ENCODE measurements around the gene NACC2. TPM values are rescaled to one million over a fixed set of nuclear protein-coding genes. Genes with fewer than 3 reads are reported as not detected.

Gene NACC2
- polyA plus RNA-seq, 3 donors: 5.3 to 15.5 (median 9.1) TPM

- H3K27ac ChIP-seq (ENCODE audit: low read depth, low read length): no peak overlapping the region
- 28 to 31% (median 30%) methylated on average over 15 of the region's 15 CpGs for WGBS, 3 donors
Observed at GRCh38 chr9:136003411-136004218, 91.5 kb downstream of the NACC2 start.

DNA sequence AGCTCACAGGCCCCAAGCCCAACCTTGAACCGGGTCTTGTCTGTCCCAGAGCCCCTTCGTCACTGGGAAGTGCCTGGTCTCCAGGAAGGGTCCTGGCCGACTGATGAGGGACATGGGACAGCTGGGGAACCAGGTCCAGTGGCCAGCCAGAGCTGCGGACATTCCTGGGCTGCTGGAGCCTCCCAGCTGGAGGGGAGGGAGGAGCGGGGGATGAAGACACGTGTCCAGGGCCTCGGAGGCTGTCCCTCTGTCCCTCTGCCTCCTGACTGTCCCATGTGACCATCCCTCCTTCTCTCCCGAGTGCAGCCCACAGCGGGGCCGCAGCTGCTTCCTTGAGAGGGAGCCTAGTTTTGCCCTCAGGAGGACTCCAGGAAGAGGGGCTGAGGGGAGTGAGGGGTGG is 92.2 kb downstream of the NACC2 start:
- 44 to 53% (median 50%) methylated on average over 6 to 10 of the region's 10 CpGs for WGBS, 3 donors
- no peak overlapping the region for H3K27ac ChIP-seq (ENCODE audit: low read depth, low read length)

- 90 to 93% (median 92%) methylated on average over 11 of the region's 11 CpGs for WGBS, 3 donors
- H3K27ac ChIP-seq (ENCODE audit: low read depth, low read length): no peak overlapping the region
Observed at GRCh38 chr9:136002215-136002614, 92.9 kb downstream of the NACC2 start.

- WGBS, 3 donors: 60 to 74% (median 67%) methylated on average over 18 of the region's 18 CpGs
- H3K27ac ChIP-seq (ENCODE audit: low read depth, low read length): no peak overlapping the region
Observed at GRCh38 chr9:136001231-136001630, 93.9 kb downstream of the NACC2 start.

DNA sequence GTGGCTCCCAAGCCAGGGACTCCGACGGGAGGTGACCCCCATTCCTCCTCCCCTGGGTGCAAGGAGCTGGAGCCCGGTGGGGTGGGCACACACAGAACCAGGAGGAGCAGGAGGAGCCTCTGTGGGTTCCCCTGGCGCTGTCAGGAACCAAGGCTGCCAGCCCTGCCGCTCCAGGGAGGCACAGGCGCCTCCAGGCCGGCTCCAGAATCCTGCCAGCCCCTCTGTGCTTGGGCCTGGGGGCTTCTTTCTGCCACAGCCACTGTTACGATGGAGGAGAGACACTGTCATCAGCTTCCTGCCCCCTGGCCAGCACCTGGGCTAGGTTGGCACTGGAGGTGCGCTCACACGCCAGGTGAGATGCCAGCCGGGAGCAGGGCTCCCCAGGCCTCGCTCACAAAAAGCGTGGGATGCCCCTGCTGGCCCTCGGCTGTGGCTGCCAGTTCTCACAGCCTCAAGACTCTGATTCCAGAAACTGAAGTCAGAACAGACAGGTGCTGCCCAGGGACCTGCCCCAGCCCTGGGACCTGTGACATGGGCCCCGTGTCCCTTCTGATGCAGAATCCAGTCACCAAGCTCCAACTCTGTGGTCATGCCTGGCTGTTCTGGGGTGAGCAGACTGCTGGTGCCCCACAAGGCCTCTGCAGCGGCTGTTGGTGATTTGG is 96.5 kb downstream of the NACC2 start:
- WGBS, 3 donors: 90 to 93% (median 92%) methylated on average over 13 to 16 of the region's 16 CpGs

DNA sequence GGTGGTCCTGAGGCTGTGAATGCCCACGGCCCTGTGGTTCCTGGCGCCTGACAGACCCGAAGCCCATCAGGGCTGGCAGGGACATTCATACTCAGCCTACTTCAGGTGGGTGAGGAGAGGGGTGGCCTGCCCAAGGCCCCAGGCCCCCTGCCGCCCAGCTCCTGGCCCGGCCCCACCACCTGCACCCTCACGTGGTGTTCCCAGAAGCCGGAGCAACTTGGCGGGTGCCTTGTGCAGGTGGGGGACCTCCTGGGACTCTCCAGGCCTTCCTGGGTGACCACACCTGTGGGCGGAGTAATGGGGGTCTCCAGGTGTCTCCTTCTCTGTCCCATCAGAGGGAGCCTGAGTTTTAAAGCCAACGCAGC is 97.1 kb downstream of the NACC2 start:
- WGBS, 3 donors: 75 to 85% (median 76%) methylated on average over 10 of the region's 10 CpGs
- no peak overlapping the region for H3K27ac ChIP-seq (ENCODE audit: low read depth, low read length)

More for the DNA sequence above, 96.5 kb downstream of the NACC2 start:
- no peak overlapping the region for H3K27ac ChIP-seq (ENCODE audit: low read depth, low read length)

DNA sequence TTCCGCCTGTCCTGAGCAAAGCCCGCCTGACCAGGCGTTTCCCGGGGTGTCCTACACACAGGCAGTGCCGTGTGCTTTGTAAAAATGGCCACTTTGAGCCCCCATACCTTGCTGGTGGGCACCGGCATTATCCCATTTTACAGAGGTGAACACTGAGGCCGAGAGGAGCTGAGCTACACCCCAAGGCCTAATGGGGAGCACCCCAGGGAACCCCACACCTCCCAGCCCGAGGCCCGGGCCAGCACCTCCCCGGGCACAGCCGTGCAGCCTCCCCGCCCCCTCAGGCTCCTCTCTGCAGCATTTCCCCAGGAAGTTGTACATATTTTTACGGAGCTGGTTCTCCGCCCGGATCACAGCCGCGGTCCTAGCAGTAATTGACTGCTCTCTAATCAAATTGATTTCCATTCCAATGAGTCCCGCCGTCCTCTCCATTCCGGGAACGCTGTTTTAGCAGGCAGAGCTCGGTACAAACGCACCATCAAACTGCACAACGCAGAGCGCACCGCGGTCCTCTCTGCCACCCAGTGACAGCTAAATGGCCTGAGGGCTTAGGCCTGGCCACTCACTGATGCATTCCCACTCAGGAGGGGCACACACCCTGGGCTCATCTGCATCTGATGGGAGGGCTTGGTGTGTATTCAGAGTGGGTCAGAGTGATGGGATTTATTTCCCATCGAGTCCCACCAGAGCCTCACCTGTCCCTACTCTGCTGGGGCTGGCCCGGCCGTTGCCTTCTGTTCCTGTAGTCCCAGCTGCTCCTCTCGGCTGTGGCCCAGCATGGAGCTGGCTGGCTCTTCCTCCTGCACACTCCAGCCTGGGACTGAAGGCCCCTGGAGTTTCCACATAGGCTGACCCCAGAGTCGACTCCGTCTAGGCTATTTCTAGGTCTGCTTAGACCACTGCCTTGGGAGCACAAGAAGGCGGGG is 97.7 kb downstream of the NACC2 start:
- no peak overlapping the region for H3K27ac ChIP-seq (ENCODE audit: low read depth, low read length)
- 62 to 86% (median 63%) methylated on average over 34 of the region's 34 CpGs for WGBS, 3 donors

- no peak overlapping the region for H3K27ac ChIP-seq (ENCODE audit: low read depth, low read length)
- WGBS, 3 donors: 92 to 96% (median 94%) methylated on average over 21 of the region's 21 CpGs
Observed at GRCh38 chr9:135995816-135996215, 99.3 kb downstream of the NACC2 start.

DNA sequence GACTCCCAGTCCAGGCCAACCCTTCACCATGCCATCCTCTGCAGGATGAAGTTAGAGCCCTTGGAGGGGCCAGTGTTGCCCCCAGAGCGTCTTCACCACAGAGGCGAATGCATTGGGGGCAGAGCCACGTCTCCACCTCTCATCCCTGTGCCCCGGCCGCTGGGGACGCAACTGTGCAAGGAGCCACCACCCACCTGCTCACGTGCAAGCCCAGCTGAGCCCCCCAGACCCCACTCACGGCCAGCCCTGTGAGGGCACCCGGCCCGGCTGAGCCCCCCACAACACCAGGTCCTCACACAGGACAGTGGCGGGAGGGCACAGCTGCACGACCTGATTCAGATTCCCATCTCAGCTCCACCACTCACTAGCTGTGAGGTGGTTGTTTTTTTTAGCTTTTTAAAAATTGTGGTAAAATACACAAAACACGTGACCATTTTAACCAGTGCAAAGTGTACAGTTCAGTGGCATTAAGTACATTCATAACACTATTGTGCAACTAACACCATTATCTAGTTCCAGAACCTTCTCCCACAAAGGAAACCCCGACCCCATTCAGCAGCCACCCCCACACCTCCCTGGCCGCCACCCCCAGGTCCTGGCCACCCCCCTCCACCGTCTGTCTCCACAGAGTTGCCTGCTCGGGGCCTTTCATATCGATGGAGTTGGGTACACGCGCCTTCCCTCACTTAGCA is 100.4 kb downstream of the NACC2 start:
- WGBS, 3 donors: 54 to 62% (median 59%) methylated on average over 20 of the region's 20 CpGs
- no peak overlapping the region for H3K27ac ChIP-seq (ENCODE audit: low read depth, low read length)

DNA sequence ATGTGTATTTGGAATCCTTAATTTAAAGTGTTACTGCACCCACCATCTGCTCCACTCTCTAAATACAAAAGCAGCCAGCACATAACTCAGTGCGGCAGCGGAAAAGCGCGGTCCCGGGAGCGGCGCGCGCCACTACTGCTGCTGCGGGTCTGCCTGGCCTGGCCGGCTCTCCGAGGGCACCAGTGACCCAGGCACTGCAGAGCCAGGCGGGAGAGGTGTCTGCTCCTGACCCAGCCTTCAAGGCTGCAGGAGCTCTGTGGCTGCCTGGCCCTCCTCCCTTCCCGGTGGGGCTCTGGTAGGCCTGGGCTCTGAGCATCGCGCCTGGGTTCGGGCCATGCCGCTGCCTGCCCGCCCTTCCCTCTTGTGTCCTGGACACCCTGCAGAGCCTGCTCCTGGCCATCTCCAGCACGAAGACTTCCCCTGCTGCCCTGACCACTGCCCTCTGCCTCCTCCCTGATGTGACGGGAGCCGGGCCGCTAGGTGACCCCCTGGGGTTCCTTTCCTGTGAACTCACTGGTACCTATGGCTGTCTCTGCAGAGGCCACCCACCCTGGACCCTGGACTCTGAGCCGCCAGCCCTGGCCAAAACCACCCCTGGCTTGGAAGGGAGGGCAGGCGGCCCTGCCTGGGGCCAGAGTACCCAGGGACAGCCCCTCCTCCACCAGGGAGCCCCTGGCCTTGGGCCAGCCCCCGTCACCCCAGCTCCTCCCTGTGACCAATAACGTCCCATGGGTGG is 101.2 kb downstream of the NACC2 start:
- WGBS, 3 donors: 76 to 83% (median 82%) methylated on average over 22 to 27 of the region's 27 CpGs
- no peak overlapping the region for H3K27ac ChIP-seq (ENCODE audit: low read depth, low read length)

GRCh38 chr9:135993409-135993742 is 101.7 kb downstream of the NACC2 start:
- H3K27ac ChIP-seq (ENCODE audit: low read depth, low read length): peak overlapping the region; percentile 67

DNA sequence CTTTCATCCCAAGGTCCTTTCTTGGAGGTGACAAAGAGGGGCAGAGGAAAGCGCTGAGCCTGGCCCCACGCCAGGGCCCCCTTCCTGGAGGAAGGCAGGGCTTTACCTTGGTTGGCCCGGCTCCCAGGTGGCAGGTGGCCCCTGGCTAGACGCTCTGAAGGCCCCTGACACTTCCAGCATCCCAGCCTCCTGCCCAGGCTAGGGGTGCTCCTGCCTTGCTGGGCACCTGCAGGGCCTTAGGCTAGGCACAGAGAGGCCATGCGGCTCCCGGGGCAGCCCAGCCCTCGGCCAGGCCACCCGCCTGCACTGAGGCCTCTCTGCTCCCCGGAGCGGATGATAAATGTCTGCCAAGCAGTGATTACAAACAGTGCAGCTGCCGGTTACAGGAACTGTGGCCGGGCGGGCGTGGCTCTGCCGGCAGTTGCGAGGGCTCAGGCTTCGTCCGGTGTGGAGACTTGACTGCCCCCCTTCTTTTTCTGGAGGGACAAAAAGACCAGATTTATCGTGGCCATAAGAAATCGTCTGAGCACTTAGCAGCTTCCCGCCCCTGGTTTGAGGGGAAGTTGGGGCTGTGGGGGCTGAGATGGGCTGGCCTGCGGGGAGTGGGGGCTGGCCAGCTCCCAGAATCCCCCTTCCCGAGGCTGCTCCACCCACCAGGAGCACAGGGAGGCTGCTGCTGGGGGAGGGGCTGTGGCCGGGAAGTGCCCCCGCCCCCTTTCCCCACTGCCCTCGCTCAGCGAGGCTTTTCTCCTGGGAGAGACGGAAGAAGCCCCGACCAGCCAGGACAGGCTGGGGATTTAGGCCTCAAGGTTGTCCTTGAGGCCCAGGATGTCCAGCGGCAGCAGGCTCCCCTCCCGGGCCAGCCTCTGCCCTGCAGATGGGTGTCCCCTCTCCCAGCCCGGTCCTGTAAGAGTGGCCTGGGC is 102.3 kb downstream of the NACC2 start:
- WGBS, 3 donors: 5 to 6% (median 5%) methylated on average over 32 of the region's 32 CpGs

More at GRCh38 chr9:135993409-135993742, 101.7 kb downstream of the NACC2 start:
- WGBS, 3 donors: 59 to 71% (median 64%) methylated on average over 13 of the region's 13 CpGs

DNA sequence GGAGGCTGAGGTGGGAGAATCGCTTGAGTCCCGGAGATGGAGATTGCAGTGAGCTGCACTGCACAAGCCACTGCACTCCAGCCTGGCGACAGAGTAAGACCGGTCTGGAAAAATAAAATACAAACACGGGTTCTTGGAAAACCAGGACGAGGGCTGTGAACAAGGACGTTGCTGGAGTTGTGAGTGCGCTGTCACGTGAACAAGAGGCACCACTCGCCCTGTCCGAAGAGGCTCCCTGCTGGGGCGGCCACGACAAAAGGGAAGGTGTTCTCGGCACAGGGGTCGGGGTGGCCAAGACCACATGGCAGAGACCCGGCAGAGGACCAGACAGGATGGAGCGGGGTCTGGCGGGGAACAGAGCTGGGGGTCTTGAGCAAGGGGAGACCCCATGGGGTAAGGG is 103.3 kb downstream of the NACC2 start:
- H3K27ac ChIP-seq (ENCODE audit: low read depth, low read length): no peak overlapping the region
- WGBS, 3 donors: 84 to 87% (median 85%) methylated on average over 18 of the region's 18 CpGs

More for the DNA sequence above, 102.3 kb downstream of the NACC2 start:
- peak overlapping the region; percentile 67 for H3K27ac ChIP-seq (ENCODE audit: low read depth, low read length)

DNA sequence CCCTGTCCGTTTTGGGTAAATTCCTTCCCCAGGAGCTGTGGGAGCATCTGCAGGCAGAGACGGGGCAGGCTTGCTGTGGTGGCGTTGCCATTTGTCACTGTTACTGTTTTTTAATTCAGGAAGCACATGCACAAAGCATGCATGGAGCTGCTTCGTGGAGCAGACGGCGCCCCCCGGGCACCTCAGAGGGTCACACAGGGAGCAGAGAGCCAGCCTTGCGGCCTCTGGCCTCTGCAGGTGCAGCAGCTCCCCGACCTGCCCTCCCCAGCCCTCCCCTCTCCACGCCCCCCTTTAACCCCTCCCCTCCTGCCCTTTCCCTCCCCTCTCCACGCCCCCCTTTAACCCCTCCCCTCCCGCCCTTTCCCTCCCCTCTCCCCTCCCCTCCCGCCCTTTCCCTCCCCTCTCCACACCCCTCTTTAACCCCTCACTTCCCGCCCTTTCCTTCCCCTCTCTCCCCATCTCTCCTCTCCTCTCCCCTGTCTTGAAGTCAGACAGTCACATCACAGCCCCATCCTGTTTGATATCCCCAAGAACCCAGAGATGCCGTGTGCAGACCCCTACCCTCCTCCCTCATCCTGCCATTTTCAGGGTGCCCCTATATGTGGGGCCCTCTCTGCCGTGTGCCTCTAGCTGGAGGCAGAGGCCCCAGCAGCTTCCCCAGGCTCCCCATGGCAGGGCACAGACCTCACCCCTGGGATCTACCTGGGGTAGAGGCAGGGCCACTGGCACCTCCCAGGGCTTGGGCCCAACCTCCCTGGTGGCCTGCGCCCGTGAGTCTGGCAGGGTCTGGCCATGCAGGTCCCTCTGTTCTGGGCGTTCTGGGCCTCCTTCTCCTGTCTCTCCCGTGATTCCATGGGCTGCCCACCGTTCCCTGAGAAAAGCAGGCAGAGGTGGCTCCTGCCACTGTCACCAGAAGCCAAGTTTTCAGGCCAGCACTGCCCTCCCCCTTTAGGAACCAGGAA is 104.3 kb downstream of the NACC2 start:
- WGBS, 3 donors: 24 to 35% (median 27%) methylated on average over 20 to 21 of the region's 21 CpGs
- H3K27ac ChIP-seq (ENCODE audit: low read depth, low read length): no peak overlapping the region

DNA sequence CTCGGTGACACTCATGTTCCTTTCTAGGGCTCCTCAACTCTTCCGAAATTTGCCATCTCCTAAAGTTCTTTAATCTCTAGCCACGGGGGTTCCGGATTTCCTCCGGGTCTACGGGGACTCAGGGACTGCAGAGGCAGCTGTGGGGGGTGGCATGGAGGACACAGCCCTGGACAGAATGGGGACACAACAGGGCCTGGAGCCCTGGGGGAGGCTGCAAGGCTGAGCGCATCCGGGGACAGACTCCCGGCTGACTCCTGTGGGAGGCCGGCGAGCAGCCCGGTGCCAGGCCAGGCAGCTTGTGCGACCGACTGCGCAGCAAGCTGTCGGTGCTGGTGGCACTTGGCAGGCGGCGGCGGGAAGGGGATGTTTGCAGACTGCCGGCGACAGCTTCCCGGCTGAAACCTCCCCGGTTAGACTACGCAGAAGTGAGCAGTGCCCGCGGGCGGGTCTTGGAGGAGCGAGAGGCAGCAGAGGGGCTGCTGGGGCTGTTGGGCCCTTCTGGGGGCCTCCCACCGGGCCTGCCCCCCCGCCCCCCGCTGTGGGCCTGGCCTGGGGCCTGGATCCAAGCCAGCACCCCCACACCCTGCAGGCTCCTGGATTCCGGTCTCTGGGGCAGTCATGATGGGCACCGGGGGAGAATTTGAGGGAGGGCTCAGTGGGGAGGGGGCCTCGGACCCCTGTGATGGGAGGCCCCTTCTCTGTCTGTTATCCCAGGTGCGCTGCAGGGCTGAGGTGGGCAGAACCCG is 105.2 kb downstream of the NACC2 start:
- 18 to 38% (median 19%) methylated on average over 33 to 36 of the region's 36 CpGs for WGBS, 3 donors
- no peak overlapping the region for H3K27ac ChIP-seq (ENCODE audit: low read depth, low read length)

All from adipose tissue (tissue), 3 donors.